K562 (cell line): ENCODE data around the gene SPIB. TPM values are rescaled to one million over a fixed set of nuclear protein-coding genes. Genes with fewer than 3 reads are reported as not detected.
A peak's percentile ranks its signal among the peaks of the same experiment; 100 is the strongest.

ENCODE experiments used
- ELF1 ChIP-seq: fragments of 200-800 bp; sonication (Bioruptor generic); IDR thresholded peaks from 2 replicates; pipeline ENCODE4 v1.6.1; 2016; ENCODE audit warnings: missing genetic modification characterization, missing compliant biosample characterization
- ETV1 ChIP-seq: fragments of 450-650 bp; conservative IDR thresholded peaks from 2 replicates; pipeline ENCODE4 v1.6.1; 2016; ENCODE audit warnings: missing genetic modification characterization, control low read depth, low read depth, missing compliant biosample characterization
- HDAC1 ChIP-seq, 2 experiments: fragments of 450-650 bp; IDR thresholded peaks; 2 replicates each; pipeline ENCODE4 v1.6.1; 2016 to 2017; ENCODE audit warnings: inconsistent platforms in 1 of 2, mild to moderate bottlenecking in 1 of 2, moderate library complexity in 1 of 2
- HDAC3 ChIP-seq: fragments of 450-650 bp; IDR thresholded peaks from 2 replicates; pipeline ENCODE4 v1.6.1; 2018; ENCODE audit warnings: borderline replicate concordance, mild to moderate bottlenecking, moderate library complexity; ENCODE audit not compliant: partially characterized antibody
- HDAC6 ChIP-seq: IDR thresholded peaks from 2 replicates; pipeline ENCODE4 v1.6.1; 2012; ENCODE audit warnings: low read depth, mild to moderate bottlenecking, control low read depth, inconsistent platforms, low read length, moderate library complexity
- HIVEP1 ChIP-seq: fragments of 250-450 bp; sonication (Bioruptor Pico); IDR thresholded peaks from 2 replicates; pipeline ENCODE4 v1.4.0; 2020; ENCODE audit warnings: mild to moderate bottlenecking
- KAT8 ChIP-seq: fragments of 450-650 bp; IDR thresholded peaks from 2 replicates; pipeline ENCODE4 v1.6.1; 2016; ENCODE audit warnings: low read depth, mild to moderate bottlenecking
- KHSRP ChIP-seq: fragments of 450-650 bp; IDR thresholded peaks from 2 replicates; pipeline ENCODE4 v1.6.1; 2017
- MAFG ChIP-seq: fragments of 450-650 bp; conservative IDR thresholded peaks from 2 replicates; pipeline ENCODE4 v1.6.1; 2016; ENCODE audit warnings: missing genetic modification characterization, missing compliant biosample characterization
- MBD2 ChIP-seq: sonication (generic); IDR thresholded peaks from 2 replicates; pipeline ENCODE4 v1.6.1; 2016; ENCODE audit warnings: low read depth, borderline replicate concordance
- NCOR1 ChIP-seq: fragments of 450-650 bp; IDR thresholded peaks from 2 replicates; pipeline ENCODE4 v1.6.1; 2016; ENCODE audit warnings: mild to moderate bottlenecking, moderate library complexity
- NFIC ChIP-seq: fragments of 450-650 bp; IDR thresholded peaks from 2 replicates; pipeline ENCODE4 v1.6.1; 2017; ENCODE audit warnings: mild to moderate bottlenecking, inconsistent platforms
- NR2C1 ChIP-seq, 2 experiments: fragments of 450-650 bp; IDR thresholded peaks; 2 replicates each; pipeline ENCODE4 v1.6.1; 2017; ENCODE audit warnings: mild to moderate bottlenecking in 2 of 2, antibody characterized with exemption in 1 of 2, inconsistent platforms in 1 of 2, missing compliant biosample characterization in 1 of 2, missing genetic modification characterization in 1 of 2
- SETDB1 ChIP-seq: IDR thresholded peaks from one replicate; pipeline ENCODE4 v1.6.1; 2012; ENCODE audit warnings: low read length, control low read depth, inconsistent platforms
- SMARCA5 ChIP-seq: fragments of 450-650 bp; IDR thresholded peaks from 2 replicates; pipeline ENCODE4 v1.6.1; 2016
- SMARCC2 ChIP-seq: fragments of 450-650 bp; IDR thresholded peaks from 2 replicates; pipeline ENCODE4 v1.6.1; 2017; ENCODE audit warnings: antibody characterized with exemption, moderate library complexity, mild to moderate bottlenecking, low read depth
- TBP ChIP-seq: optimal IDR thresholded peaks from 2 replicates; pipeline ENCODE3; 2011; ENCODE audit warnings: low read depth, low read length, improper control_type of control experiment
- XRCC5 ChIP-seq: fragments of 200-400 bp; formaldehyde crosslinking; IDR thresholded peaks from 2 replicates; pipeline ENCODE4 v1.6.1; 2017; ENCODE audit warnings: low read depth, mild to moderate bottlenecking, low read length
- ZFP1 ChIP-seq: fragments of 450-650 bp; formaldehyde crosslinking; IDR thresholded peaks from 2 replicates; pipeline ENCODE4 v1.4.0; 2020; ENCODE audit warnings: mild to moderate bottlenecking, mixed read lengths
- ZNF143 ChIP-seq: sonication (generic); formaldehyde crosslinking; IDR thresholded peaks from 2 replicates; pipeline ENCODE4 v1.9.0; 2022; ENCODE audit warnings: mild to moderate bottlenecking, missing genetic modification reagents
- ZNF830 ChIP-seq: fragments of 250-450 bp; sonication (Bioruptor Pico); IDR thresholded peaks from 2 replicates; pipeline ENCODE4 v1.5.0; 2021; ENCODE audit warnings: mild to moderate bottlenecking
- polyA plus RNA-seq, 8 experiments: library from polyadenylated mRNA; depleted of rRNA in 4 of 8; stranded (reverse) in 5 of 8; unstranded in 3 of 8; fragments of >200 nt; fragmentation: Nextera tagmentation in 2 of 8; fragmentation: Illumina TruSeq in 1 of 8; extraction: Ambion mirVana in 2 of 8; extraction: Trizol in 1 of 8; gene quantifications; 2 replicates each; pipeline versions ENCODE4 v1.2.1 to v1.2.3, GENCODE V29; 2011 to 2014; ENCODE audit warnings: inconsistent platforms in 1 of 8, missing spikeins in 1 of 8
- total RNA-seq, 7 experiments: library from RNA; depleted of rRNA in 6 of 7; stranded (reverse); fragments of >200 nt in 6 of 7; fragmentation: Illumina TruSeq in 2 of 7; extraction: Trizol in 2 of 7; gene quantifications; 2 replicates each; pipeline versions ENCODE4 v1.2.1 to v1.2.3, GENCODE V29; 2011 to 2021; ENCODE audit warnings: low replicate concordance in 1 of 7
- TF ChIP-seq, protein P1 (sequence below), 2 experiments: fragments of 250-450 bp in 1 of 2; fragments of 450-650 bp in 1 of 2; sonication (Bioruptor Pico) in 1 of 2; IDR thresholded peaks; 2 replicates each; pipeline versions ENCODE4 v1.6.1 to v1.8.0; 2016 to 2021; ENCODE audit warnings: mild to moderate bottlenecking in 2 of 2, moderate library complexity in 2 of 2, missing compliant biosample characterization in 1 of 2, missing genetic modification characterization in 1 of 2
- TF ChIP-seq, protein P2 (sequence below): sonication (generic); formaldehyde crosslinking; IDR thresholded peaks from 2 replicates; pipeline ENCODE4 v1.4.0; 2020; ENCODE audit warnings: mild to moderate bottlenecking, missing genetic modification reagents
- TF ChIP-seq, protein P3 (sequence below), 2 experiments: fragments of 150-350 bp in 1 of 2; IDR thresholded peaks; 2 replicates each; pipeline ENCODE4 v1.6.1; 2012 to 2016; ENCODE audit warnings: low read depth in 2 of 2, low read length in 2 of 2, mild to moderate bottlenecking in 1 of 2, moderate library complexity in 1 of 2

The SPIB gene
- total and polyA plus RNA-seq, 9 of the 15 experiments (the other 6 are each of a cell fraction or from before 2014, with no cell fraction given), result 0.06 to 1.0 (median 0.43) TPM; not detected in 1

DNA sequence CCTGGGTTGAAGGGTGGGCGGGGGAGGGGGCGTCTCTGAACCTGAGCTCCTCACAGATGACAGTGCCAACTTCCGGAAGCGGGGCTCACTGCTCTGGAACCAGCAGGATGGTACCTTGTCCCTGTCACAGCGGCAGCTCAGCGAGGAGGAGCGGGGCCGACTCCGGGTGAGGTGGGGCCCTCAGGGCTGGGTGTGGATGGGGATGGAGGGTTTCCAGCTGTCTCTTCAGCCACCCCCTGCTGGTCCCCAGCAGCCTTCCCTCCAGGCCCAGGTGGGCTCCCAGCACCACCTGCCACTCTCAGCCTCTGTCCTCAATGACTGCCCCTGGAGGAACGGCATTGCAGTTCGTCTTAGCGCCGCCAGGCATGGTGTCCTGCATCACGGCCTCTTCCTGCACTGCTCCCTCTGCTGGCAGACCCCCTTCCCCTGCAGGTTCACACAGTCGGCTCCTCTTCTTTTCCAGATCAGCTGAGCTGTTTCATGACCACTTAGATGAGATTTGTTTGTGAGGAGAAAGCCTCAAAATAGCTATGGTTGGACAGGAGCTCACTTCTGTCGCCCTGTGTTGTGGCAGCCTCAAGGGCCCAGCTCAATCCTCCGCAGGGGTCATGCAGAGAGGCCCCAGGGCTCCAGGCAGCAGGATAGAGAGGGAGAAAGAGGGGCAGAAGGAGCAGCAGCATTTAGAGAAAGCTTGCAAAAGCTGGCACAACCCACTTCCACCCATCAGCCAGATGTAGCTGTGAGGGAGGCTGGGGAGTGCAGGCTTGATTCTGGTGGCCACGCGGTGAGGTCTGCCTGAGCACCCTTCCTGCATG lies 60.4 kb downstream of the SPIB start (continued):
- no peak for TF ChIP-seq ZFP1 (CRISPR knock-in tag)
- no peak for TF ChIP-seq SMARCC2
- TF ChIP-seq, protein P1, sequence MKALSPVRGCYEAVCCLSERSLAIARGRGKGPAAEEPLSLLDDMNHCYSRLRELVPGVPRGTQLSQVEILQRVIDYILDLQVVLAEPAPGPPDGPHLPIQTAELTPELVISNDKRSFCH (CRISPR knock-in tag; IDR thresholded peaks at IDR 0.05), result no peak
- TF ChIP-seq, protein P1 (tag; IDR thresholded peaks at IDR 0.05), result no peak
- no peak for TF ChIP-seq KHSRP
- TF ChIP-seq XRCC5, result peak; percentile 92
- TF ChIP-seq SMARCA5, result no peak
- no peak for TF ChIP-seq SETDB1
- TF ChIP-seq HDAC3, result no peak
- TF ChIP-seq NCOR1, result no peak
- no peak for TF ChIP-seq TBP
- no peak for TF ChIP-seq NFIC
- no peak for TF ChIP-seq ZNF830 (CRISPR knock-in tag)
- no peak for TF ChIP-seq NR2C1 (IDR thresholded peaks at IDR 0.05)
- TF ChIP-seq NR2C1 (tag; IDR thresholded peaks at IDR 0.05), result no peak
- no peak for TF ChIP-seq HDAC1 (IDR thresholded peaks at IDR 0.05)
- TF ChIP-seq ELF1 (tag), result 0 out of 2 replicates have a peak, but pooled peaks have one; percentile 33
- TF ChIP-seq, protein P2, sequence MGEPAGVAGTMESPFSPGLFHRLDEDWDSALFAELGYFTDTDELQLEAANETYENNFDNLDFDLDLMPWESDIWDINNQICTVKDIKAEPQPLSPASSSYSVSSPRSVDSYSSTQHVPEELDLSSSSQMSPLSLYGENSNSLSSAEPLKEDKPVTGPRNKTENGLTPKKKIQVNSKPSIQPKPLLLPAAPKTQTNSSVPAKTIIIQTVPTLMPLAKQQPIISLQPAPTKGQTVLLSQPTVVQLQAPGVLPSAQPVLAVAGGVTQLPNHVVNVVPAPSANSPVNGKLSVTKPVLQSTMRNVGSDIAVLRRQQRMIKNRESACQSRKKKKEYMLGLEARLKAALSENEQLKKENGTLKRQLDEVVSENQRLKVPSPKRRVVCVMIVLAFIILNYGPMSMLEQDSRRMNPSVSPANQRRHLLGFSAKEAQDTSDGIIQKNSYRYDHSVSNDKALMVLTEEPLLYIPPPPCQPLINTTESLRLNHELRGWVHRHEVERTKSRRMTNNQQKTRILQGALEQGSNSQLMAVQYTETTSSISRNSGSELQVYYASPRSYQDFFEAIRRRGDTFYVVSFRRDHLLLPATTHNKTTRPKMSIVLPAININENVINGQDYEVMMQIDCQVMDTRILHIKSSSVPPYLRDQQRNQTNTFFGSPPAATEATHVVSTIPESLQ (CRISPR knock-in tag), result no peak
- TF ChIP-seq, protein P3, sequence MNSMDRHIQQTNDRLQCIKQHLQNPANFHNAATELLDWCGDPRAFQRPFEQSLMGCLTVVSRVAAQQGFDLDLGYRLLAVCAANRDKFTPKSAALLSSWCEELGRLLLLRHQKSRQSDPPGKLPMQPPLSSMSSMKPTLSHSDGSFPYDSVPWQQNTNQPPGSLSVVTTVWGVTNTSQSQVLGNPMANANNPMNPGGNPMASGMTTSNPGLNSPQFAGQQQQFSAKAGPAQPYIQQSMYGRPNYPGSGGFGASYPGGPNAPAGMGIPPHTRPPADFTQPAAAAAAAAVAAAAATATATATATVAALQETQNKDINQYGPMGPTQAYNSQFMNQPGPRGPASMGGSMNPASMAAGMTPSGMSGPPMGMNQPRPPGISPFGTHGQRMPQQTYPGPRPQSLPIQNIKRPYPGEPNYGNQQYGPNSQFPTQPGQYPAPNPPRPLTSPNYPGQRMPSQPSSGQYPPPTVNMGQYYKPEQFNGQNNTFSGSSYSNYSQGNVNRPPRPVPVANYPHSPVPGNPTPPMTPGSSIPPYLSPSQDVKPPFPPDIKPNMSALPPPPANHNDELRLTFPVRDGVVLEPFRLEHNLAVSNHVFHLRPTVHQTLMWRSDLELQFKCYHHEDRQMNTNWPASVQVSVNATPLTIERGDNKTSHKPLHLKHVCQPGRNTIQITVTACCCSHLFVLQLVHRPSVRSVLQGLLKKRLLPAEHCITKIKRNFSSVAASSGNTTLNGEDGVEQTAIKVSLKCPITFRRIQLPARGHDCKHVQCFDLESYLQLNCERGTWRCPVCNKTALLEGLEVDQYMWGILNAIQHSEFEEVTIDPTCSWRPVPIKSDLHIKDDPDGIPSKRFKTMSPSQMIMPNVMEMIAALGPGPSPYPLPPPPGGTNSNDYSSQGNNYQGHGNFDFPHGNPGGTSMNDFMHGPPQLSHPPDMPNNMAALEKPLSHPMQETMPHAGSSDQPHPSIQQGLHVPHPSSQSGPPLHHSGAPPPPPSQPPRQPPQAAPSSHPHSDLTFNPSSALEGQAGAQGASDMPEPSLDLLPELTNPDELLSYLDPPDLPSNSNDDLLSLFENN (IDR thresholded peaks at IDR 0.05; ENCODE audit: low read depth in 2 of 2, low read length in 2 of 2), result no peak
- no peak for TF ChIP-seq HIVEP1 (CRISPR knock-in tag)
- no peak for TF ChIP-seq HDAC6
- no peak for TF ChIP-seq MAFG (tag)
- no peak for TF ChIP-seq MBD2
- no peak for TF ChIP-seq KAT8
- no peak for TF ChIP-seq ZNF143
- TF ChIP-seq ETV1 (tag), result peak; percentile 58; the same call in 1 of the 2 replicates
